ENCODE results near the gene PPHLN1. TPM values are rescaled to one million over a fixed set of nuclear protein-coding genes. Genes with fewer than 3 reads are reported as not detected.
"Not testable (repeated sequence)": the region's sequence is repeated elsewhere in the genome, so short reads cannot be mapped to it uniquely, and the experiment has no call there.

Gene PPHLN1
- total and polyA plus RNA-seq, 4 donors, result 27.8 to 52.8 (median 39.0) TPM

GRCh38 chr12:42350021-42350407, 24.0 kb downstream of the PPHLN1 start:
- H3K27me3 ChIP-seq (ENCODE audit: control insufficient read depth in 1 of 2, insufficient read depth in 2 of 2, low read length in 1 of 2); H3K4me1 ChIP-seq (ENCODE audit: control insufficient read depth in 1 of 2, insufficient read depth in 2 of 2, low read length in 2 of 2); ATAC-seq (ENCODE audit: low FRiP score); H3K4me3 ChIP-seq (ENCODE audit: low read length in 2 of 2); DNase-seq; H3K9me3 ChIP-seq (ENCODE audit: control insufficient read depth, low read length); intact Hi-C loops (cut with DNase I); H3K27ac ChIP-seq (ENCODE audit: low read depth in 1 of 2, low read length in 2 of 2); H3K36me3 ChIP-seq (ENCODE audit: control insufficient read depth in 1 of 2, insufficient read depth in 2 of 2, low read length in 1 of 2): not testable (repeated sequence)
- 95 to 96% methylated on average over 13 to 34 of the region's 34 CpGs for WGBS, 2 donors

DNA sequence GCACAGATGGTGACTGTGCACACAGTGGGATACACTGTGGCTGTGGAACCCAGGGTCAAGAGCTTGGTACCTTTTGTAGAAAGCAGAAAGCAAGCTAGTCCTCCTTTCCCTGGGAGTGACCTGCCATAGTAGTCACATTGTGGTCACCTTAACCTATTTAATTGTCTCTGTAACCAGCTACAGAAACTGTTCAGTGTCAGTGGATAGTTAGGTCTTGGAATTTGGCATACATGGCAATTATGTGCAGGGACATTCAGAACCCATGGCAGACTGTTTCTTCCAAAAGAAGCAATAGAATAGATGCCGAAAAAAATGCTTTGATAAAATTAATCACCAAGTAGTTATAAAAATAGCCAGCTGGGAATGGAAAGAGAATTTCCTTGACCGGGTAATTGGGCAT, 30.4 kb downstream of the PPHLN1 start:
- Histone ChIP-seq H3K27me3 (ENCODE audit: control insufficient read depth in 1 of 2, insufficient read depth in 2 of 2, low read length in 1 of 2) (no peaks in the 10 kb centered on the region), H3K9me3 (ENCODE audit: control insufficient read depth, low read length) (no peaks in the 10 kb centered on the region), H3K4me1 (ENCODE audit: control insufficient read depth in 1 of 2, insufficient read depth in 2 of 2, low read length in 2 of 2) (peaks cover 0 to 3% of the 10 kb centered on the region in 2 donors), H3K36me3 (ENCODE audit: control insufficient read depth in 1 of 2, insufficient read depth in 2 of 2, low read length in 1 of 2) (peaks cover 0 to 2% of the 10 kb centered on the region in 2 donors), H3K4me3 (ENCODE audit: low read length in 2 of 2) (no peak overlapping the region), H3K27ac (ENCODE audit: low read depth in 1 of 2, low read length in 2 of 2) (peak overlapping the region in 1 of 2 donors; percentile 71)
- DNase-seq (no peak), ATAC-seq (ENCODE audit: low FRiP score) (no peak)
- WGBS, 2 donors, result 5% methylated on average over 2 of the region's 2 CpGs
- intact Hi-C loops (cut with DNase I), result no loop called here

DNA sequence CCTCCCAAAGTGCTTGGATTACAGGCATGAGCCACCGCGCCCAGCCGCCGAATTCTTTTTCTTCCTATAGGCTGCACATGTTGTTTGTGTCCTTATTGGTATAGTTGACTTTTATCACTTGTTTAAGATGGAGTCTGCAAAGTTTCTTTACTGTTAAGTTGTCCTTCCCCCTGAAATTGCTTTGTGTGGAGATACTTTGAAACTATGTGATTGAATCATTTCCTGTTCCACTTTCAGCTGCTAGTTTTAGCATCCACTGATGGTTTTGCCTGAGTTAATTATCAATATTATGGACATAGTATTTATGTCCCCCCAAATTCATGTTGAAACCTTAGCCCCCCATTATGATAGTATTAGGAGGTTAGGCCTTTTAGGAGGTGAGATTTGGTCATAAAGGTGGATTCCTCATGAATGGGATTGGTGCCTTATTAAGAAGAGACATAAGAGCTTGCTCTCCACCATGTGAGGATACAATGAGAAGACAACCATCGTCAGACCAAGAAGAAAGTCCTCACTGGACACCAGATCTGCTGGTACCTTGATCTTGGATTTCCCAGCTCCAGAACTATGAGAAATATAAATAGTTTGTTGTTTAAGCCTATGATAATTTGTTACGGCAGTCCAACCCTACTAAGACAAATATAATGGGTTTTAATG, 34.9 kb downstream of the PPHLN1 start:
- H3K27ac ChIP-seq (ENCODE audit: low read depth in 1 of 2, low read length in 2 of 2), result no peak overlapping the region
- no peak overlapping the region for H3K4me3 ChIP-seq (ENCODE audit: low read length in 2 of 2)
- DNase-seq, result no peak
- intact Hi-C loops (cut with DNase I), result no loop called here
- no peak for ATAC-seq (ENCODE audit: low FRiP score)
- H3K36me3 ChIP-seq (ENCODE audit: control insufficient read depth in 1 of 2, insufficient read depth in 2 of 2, low read length in 1 of 2), result peaks cover 0 to 2% of the 10 kb centered on the region in 2 donors
- WGBS, 2 donors, result 90 to 92% methylated on average over 6 of the region's 6 CpGs
- peaks cover 0 to 3% of the 10 kb centered on the region in 2 donors for H3K4me1 ChIP-seq (ENCODE audit: control insufficient read depth in 1 of 2, insufficient read depth in 2 of 2, low read length in 2 of 2)
- no peaks in the 10 kb centered on the region for H3K9me3 ChIP-seq (ENCODE audit: control insufficient read depth, low read length)
- no peaks in the 10 kb centered on the region for H3K27me3 ChIP-seq (ENCODE audit: control insufficient read depth in 1 of 2, insufficient read depth in 2 of 2, low read length in 1 of 2)

DNA sequence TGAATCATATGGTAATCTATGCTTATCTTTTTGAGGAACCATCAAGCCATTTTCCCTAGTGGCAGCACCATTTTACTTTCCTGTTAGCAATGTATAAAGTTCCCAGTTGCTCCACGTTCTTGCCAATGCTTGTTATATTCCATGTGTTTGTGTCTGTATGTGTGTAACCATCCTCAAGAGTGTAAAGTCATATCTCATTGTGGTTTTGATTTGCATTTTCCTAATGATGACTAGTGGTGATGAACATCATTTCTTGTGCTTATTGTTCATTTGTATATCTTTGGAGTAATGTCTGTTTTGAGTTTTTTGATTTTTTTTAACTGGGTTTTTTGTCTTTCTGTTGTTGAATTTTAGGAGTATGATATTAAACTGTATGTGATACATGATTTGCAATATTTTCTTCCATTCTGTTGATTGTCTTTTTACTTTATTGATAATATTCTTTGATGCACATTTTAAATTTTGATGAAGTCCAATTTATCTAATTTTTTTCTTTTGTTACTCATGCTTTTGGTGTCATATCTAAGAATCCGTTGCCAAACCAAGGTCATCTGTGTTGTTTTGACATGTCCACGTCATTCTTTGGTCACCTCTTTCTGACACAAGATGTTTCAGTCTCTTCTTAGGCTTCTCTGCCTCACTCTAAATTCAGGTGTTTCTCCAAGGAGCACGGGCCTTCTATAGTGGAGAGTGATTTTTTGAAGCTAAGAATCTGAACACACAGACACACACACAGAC, 36.1 kb downstream of the PPHLN1 start:
- no peak overlapping the region for H3K4me3 ChIP-seq (ENCODE audit: low read length in 2 of 2)
- no peak overlapping the region for H3K27ac ChIP-seq (ENCODE audit: low read depth in 1 of 2, low read length in 2 of 2)
- 80 to 85% methylated on average over 4 of the region's 4 CpGs for WGBS, 2 donors
- H3K36me3 ChIP-seq (ENCODE audit: control insufficient read depth in 1 of 2, insufficient read depth in 2 of 2, low read length in 1 of 2), result no peaks in the 10 kb centered on the region
- H3K27me3 ChIP-seq (ENCODE audit: control insufficient read depth in 1 of 2, insufficient read depth in 2 of 2, low read length in 1 of 2), result no peaks in the 10 kb centered on the region
- ATAC-seq (ENCODE audit: low FRiP score) (no peak), DNase-seq (no peak)
- intact Hi-C loops (cut with DNase I), result no loop called here
- no peaks in the 10 kb centered on the region for H3K4me1 ChIP-seq (ENCODE audit: control insufficient read depth in 1 of 2, insufficient read depth in 2 of 2, low read length in 2 of 2)
- no peaks in the 10 kb centered on the region for H3K9me3 ChIP-seq (ENCODE audit: control insufficient read depth, low read length)

GRCh38 chr12:42362647-42363260, 36.8 kb downstream of the PPHLN1 start:
- Histone ChIP-seq H3K27me3 (ENCODE audit: control insufficient read depth in 1 of 2, insufficient read depth in 2 of 2, low read length in 1 of 2) (no peaks in the 10 kb centered on the region), H3K36me3 (ENCODE audit: control insufficient read depth in 1 of 2, insufficient read depth in 2 of 2, low read length in 1 of 2) (no peaks in the 10 kb centered on the region), H3K4me3 (ENCODE audit: low read length in 2 of 2) (no peak overlapping the region), H3K27ac (ENCODE audit: low read depth in 1 of 2, low read length in 2 of 2) (no peak overlapping the region), H3K4me1 (ENCODE audit: control insufficient read depth in 1 of 2, insufficient read depth in 2 of 2, low read length in 2 of 2) (no peaks in the 10 kb centered on the region), H3K9me3 (ENCODE audit: control insufficient read depth, low read length) (no peaks in the 10 kb centered on the region)
- ATAC-seq (ENCODE audit: low FRiP score), result no peak
- no peak for DNase-seq
- intact Hi-C loops (cut with DNase I), result no loop called here

- intact Hi-C loops (cut with DNase I), result no loop called here
- no peak for DNase-seq
- 71 to 81% methylated on average over 9 of the region's 9 CpGs for WGBS, 2 donors
- Histone ChIP-seq H3K27ac (ENCODE audit: low read depth in 1 of 2, low read length in 2 of 2) (no peak overlapping the region), H3K9me3 (ENCODE audit: control insufficient read depth, low read length) (no peaks in the 10 kb centered on the region), H3K4me1 (ENCODE audit: control insufficient read depth in 1 of 2, insufficient read depth in 2 of 2, low read length in 2 of 2) (no peaks in the 10 kb centered on the region), H3K36me3 (ENCODE audit: control insufficient read depth in 1 of 2, insufficient read depth in 2 of 2, low read length in 1 of 2) (no peaks in the 10 kb centered on the region), H3K27me3 (ENCODE audit: control insufficient read depth in 1 of 2, insufficient read depth in 2 of 2, low read length in 1 of 2) (no peaks in the 10 kb centered on the region), H3K4me3 (ENCODE audit: low read length in 2 of 2) (no peak overlapping the region)
- ATAC-seq (ENCODE audit: low FRiP score), result no peak
Observed at GRCh38 chr12:42364692-42365091, 38.7 kb downstream of the PPHLN1 start.

GRCh38 chr12:42365486-42365885, 39.5 kb downstream of the PPHLN1 start:
- H3K4me1 ChIP-seq (ENCODE audit: control insufficient read depth in 1 of 2, insufficient read depth in 2 of 2, low read length in 2 of 2), result no peaks in the 10 kb centered on the region
- intact Hi-C loops (cut with DNase I), result no loop called here
- no peak overlapping the region for H3K27ac ChIP-seq (ENCODE audit: low read depth in 1 of 2, low read length in 2 of 2)
- no peaks in the 10 kb centered on the region for H3K27me3 ChIP-seq (ENCODE audit: control insufficient read depth in 1 of 2, insufficient read depth in 2 of 2, low read length in 1 of 2)
- no peak for ATAC-seq (ENCODE audit: low FRiP score)
- 96 to 97% methylated on average over 5 of the region's 5 CpGs for WGBS, 2 donors
- H3K4me3 ChIP-seq (ENCODE audit: low read length in 2 of 2), result no peak overlapping the region
- no peaks in the 10 kb centered on the region for H3K36me3 ChIP-seq (ENCODE audit: control insufficient read depth in 1 of 2, insufficient read depth in 2 of 2, low read length in 1 of 2)
- no peaks in the 10 kb centered on the region for H3K9me3 ChIP-seq (ENCODE audit: control insufficient read depth, low read length)
- DNase-seq, result no peak

- ATAC-seq (ENCODE audit: low FRiP score) (no peak), DNase-seq (no peak)
- Histone ChIP-seq H3K36me3 (ENCODE audit: control insufficient read depth in 1 of 2, insufficient read depth in 2 of 2, low read length in 1 of 2) (no peaks in the 10 kb centered on the region), H3K4me3 (ENCODE audit: low read length in 2 of 2) (no peak overlapping the region), H3K27ac (ENCODE audit: low read depth in 1 of 2, low read length in 2 of 2) (no peak overlapping the region), H3K27me3 (ENCODE audit: control insufficient read depth in 1 of 2, insufficient read depth in 2 of 2, low read length in 1 of 2) (no peaks in the 10 kb centered on the region), H3K9me3 (ENCODE audit: control insufficient read depth, low read length) (no peaks in the 10 kb centered on the region), H3K4me1 (ENCODE audit: control insufficient read depth in 1 of 2, insufficient read depth in 2 of 2, low read length in 2 of 2) (no peaks in the 10 kb centered on the region)
- intact Hi-C loops (cut with DNase I), result no loop called here
- 73 to 78% methylated on average over 4 of the region's 4 CpGs for WGBS, 2 donors
Observed at GRCh38 chr12:42370013-42370412, 44.0 kb downstream of the PPHLN1 start.
